ENCODE measurements around the gene RAMACL.

DNA sequence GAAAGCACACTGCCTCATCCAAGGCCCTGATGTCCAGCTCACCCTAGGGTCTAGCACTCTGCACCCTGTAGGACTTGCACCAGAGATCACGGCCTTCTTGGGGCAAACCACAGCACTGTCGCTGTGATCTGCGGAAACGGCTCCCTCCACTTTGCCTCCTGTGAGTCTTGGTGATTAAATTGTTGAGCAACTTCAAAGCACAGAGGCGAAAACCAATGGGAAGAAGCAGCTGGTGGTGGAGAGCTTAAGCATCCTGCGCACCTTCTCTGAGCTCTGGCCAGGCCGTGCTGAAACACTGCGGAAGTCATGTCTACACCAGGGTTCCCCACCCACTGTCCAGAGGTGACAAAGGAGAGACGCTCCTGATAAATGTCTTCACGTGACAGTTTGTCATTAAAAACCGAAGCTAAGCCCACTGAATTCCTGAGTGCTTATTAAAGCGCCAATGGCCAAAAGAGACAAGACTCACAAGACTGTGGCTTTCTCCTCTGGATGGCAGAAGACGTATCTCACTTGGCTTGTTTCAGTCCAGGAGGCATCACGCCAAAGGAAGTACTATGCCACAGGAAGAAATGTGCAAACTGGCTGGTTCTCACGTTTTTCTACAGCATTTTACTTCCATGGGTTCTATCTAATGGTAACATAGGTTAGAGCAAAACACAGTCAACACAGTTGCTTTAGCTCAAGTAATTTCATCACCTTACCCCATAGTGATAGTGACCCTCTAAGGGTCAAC is 3.1 kb downstream of the RAMACL start:
- TF ChIP-seq, protein P1, sequence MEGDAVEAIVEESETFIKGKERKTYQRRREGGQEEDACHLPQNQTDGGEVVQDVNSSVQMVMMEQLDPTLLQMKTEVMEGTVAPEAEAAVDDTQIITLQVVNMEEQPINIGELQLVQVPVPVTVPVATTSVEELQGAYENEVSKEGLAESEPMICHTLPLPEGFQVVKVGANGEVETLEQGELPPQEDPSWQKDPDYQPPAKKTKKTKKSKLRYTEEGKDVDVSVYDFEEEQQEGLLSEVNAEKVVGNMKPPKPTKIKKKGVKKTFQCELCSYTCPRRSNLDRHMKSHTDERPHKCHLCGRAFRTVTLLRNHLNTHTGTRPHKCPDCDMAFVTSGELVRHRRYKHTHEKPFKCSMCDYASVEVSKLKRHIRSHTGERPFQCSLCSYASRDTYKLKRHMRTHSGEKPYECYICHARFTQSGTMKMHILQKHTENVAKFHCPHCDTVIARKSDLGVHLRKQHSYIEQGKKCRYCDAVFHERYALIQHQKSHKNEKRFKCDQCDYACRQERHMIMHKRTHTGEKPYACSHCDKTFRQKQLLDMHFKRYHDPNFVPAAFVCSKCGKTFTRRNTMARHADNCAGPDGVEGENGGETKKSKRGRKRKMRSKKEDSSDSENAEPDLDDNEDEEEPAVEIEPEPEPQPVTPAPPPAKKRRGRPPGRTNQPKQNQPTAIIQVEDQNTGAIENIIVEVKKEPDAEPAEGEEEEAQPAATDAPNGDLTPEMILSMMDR (IDR thresholded peaks at IDR 0.05) = no peak
- no peak for TF ChIP-seq POLR2A (IDR thresholded peaks at IDR 0.05)

Data from uterus (tissue), 2 donors.